GM19372 (cell line): ENCODE measurements around the gene UBP1.

Experiments used
- ATAC-seq: cut with Tn5 transposase; IDR thresholded peaks from one replicate; pipeline ENCODE4 v1.9.1; 2021; ENCODE audit warnings: mild to moderate bottlenecking, low read depth, moderate library complexity; ENCODE audit not compliant: unreplicated experiment

UBP1 gene

DNA sequence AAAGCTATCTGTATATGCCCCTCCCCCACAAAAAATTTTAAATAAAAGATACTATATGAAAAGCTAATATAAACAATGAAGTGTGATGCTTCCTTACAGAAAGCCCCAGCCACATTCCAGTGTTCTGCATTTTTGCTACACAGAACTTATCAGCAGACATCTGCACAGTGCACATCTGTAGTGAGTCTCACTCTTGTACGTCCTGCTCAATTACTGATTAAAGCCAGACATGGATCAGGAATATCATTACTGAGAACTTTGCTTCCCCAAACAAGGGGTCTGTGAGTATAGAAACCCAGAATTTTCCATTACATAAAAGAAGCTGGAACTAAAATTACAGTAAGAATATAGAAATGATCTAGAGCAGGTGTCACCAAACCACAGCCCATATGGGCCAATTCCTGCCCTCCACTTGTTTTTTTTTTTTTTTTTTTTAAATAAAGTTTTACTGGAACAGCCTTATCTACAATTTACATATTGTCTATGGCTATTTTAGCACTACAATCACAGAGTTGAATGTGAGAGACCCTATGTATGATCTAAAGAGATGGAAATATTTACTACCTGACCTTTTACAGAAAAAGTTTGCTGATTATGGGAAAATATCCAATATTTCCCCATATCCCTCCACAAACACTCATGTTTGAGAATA lies 45.7 kb downstream of the UBP1 start:
- no peak for ATAC-seq

DNA sequence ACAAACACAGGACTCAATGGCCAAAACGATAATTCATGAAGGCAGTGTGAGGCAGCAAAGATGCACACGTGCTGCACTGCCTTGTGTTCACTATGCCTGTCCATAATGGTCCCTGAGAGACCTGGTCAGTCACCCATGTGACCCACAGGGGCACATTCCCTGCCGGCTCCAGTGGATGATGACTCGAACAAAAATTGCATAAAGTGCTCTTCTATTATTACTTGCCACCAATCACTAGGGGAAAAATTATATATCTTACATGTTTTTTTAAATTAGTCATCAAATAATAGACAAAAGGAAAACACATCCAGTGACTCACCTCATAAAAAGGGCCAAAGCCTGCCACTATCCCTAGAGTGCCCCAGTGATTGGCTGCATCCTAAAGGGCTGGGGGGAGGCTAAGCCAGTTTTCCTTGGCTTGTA lies 47.5 kb downstream of the UBP1 start:
- ATAC-seq = no peak

DNA sequence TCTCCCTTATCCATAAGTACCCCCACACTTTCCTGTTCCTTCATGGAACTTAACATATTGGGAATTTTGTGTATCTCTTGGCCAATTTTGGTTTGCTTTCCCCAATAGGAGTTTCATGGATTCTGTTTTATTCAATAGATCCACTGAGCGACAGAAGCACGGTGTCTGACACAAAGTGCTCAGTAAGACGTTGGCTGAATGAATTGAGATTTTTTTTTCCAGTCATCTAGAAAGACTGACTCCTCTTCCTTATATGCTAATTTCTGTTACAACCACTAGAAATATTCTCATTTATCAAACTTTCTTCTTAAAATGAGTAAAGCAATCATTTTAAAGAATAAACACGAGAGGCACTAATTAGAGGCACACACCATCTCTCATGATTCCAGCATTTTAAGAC lies 48.1 kb downstream of the UBP1 start:
- ATAC-seq = no peak

DNA sequence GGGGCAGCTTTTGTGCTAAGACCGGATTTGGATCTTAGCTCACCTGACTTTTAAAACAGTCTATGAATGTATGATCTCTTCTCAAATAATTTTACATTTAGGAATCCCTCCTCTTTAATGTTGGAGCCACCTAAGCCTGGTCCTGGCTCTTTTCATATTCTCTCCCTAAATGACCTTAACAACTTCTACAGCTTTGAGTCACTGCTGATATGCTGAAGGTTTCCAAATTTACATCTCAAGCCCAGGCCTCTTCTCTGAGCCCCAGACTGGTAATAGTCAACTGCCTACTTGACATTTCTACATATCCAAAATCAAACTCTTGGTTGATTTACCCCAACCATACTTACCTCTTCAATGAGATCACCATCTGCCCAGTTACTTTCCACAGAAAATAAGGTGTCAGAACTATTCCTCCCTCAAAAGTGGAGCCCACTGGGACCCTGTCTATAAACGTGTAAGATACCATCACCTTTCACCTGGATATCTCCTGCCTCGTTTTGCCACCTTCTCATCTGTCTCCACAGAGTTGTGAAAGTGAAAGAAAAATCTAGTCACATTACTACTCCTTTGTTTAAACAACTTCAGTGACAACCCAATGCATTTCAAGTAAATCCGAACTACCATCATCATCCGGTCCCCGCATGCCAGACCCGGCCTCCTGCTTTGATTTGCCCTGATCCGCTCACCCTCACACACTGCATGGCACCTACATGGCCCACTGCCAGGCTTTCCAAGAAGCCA lies 48.8 kb downstream of the UBP1 start:
- no peak for ATAC-seq

DNA sequence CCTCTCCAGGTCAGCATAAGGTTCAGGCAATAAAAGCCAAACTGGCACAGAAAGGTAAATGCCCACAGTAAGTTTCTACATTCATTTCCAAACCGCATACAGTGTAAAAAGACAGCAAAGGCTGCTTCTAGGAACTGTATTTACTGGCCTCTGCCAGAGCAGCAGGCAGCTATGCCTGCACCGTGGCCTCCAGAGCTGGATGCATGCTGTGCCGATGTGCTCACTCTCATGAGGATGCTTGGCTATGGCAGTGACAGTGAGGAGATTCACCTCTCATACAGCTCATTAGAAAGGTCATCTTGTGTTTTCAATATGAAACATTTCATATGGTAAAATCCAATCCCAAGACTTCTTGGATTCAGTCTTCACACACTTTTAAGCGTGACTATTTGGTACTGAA lies 50.3 kb downstream of the UBP1 start:
- no peak for ATAC-seq

DNA sequence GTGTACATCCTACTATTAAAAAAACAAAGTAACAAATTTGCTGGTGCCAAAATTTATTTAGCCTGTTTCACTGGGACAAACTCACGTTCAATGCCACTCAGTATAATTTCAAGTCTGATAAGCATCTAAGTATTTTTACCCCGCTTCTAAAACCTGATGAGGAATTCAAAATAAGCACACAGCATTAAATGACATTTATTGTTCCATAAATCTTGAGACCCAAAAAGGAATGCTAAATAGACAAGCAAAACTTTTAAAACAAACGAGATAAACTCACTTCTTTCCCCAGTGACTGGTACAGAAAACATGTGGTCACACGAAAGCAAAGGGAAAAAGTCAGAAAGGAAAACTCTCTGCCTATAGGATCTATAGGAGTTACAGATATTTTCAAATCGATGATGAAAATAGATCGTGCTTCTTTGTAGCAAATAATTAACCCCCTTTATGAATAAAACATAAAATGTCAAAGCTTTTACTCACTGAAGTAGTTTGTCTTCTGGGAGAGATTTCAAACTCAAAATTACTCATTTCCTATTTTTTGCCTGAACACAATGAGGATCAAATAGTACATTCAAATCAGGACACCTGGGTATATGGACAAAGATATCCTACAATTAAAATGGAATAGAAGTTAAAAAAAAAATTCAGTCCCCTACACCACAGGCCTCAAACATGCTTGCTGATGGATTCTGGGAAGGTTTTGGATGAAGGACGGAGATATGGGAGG lies 51.7 kb downstream of the UBP1 start:
- no peak for ATAC-seq

DNA sequence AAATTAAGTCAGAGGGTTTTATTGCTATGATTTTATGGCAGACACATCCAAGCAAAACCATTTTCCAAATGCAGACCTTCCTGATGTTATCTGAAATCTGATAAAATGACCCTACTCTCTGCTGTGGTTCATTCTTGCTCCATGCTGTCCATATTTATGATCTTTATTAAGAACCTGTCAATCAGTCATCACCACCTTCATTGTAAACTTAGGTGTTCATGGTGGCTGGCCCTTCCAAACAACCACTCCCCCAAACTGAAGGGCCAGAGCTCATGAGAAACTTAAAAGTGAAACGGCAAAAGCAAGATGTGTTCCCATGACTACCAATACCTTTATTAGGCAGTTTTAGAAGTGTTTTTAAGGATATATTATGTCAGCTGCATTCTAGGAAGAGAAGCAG lies 53.6 kb downstream of the UBP1 start:
- no peak for ATAC-seq

DNA sequence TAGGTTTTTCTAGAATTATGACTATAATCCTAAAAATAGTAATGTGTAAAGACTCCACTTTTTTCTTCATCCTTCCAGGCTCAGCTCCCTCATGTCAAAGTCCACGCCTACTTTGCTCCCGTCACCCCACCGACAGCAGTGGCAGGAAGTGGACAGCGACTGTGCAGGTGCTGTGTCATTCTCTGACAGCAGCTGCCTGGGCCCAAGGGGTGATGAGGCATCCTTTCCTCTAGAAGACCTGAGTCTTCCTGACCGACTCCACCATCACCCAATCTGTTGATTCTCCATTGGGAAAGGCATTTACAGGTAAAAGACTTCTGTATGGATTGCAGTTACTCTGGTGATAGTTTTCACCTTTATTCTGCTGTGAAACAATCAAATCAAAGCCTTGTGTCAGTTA lies 54.8 kb downstream of the UBP1 start:
- ATAC-seq = no peak

DNA sequence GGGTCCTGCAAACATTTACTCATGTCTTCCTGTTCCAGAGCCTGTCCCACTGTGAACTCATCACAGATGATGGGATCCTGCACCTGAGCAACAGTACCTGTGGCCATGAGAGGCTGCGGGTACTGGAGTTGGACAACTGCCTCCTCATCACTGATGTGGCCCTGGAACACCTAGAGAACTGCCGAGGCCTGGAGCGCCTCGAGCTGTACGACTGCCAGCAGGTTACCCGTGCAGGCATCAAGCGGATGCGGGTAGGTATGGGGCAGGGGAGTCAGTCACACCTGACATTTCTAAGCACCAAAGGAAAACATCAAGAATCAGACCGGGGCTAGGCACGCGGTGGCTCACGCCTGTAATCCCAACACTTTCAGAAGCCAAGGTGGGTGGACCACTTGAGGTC lies 56.3 kb downstream of the UBP1 start:
- no peak for ATAC-seq

DNA sequence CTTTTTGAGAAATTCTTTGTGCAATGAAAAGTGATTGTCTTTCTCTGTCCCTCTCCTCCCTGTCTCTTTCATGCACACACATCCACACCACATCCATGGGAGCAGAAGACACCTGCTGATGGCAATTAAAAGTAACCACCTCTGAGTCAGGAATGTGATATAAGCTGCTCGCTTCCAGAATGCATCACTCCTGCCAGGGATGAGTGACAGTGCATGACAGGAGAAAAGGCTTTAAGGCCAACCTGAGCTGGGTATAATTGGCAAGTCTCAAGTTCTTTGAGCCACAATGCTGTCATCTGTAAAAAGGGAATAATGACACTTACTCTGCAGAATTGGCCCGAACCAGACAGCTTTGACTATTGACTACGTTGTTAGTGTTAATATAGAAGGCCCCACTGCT lies 59.6 kb downstream of the UBP1 start:
- no peak for ATAC-seq

DNA sequence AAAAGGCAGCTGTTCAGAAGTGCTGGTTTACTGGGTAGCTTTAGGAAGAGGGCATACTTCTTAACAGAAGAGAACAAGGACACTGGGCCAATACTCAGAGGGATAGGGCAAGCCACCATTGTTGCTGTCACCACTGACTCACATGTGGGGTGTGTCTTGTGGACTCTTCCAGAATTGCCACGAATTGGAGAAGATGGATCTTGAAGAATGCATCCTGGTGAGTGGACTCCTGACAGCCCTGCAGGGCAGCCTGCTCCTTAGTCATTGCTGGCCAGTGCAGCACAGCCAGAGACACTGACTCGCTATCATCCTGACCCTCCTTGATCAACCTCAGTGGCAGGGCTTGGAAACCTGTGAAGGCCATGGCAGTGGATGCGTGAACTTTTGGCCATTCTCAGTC lies 62.3 kb downstream of the UBP1 start:
- ATAC-seq = no peak

DNA sequence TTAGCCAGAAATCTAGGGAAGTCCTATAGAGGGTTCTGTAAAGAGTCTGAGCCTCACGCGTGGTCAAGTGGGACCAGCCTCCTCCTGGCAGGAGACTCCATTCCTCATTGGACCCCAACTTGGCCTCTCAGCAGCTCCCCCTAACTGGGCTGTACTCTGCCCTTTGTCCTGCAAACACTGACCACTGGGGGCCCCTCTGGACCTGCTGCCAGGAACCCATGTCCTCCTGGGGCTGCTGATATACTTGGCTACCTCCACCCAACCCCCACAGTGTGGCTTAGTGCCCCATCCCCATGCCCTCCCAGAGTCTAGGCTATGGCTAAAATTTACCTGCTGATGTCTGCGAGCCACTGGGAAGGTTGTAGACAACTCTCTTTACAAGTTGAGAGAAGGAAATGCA lies 62.7 kb downstream of the UBP1 start:
- no peak for ATAC-seq

DNA sequence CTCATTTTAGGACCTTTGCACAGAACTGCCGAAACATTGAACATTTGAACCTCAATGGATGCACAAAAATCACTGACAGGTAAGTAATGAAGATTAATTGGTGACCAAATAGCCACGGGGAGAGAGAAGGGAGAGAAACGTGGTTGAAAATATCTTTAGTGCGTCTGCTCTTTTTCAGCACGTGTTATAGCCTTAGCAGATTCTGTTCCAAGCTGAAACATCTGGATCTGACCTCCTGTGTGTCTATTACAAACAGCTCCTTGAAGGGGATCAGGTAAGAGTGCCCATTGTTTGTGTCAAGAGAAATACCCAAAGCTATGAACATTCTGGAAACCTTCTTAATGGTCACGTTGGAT lies 67.1 kb downstream of the UBP1 start:
- no peak for ATAC-seq

DNA sequence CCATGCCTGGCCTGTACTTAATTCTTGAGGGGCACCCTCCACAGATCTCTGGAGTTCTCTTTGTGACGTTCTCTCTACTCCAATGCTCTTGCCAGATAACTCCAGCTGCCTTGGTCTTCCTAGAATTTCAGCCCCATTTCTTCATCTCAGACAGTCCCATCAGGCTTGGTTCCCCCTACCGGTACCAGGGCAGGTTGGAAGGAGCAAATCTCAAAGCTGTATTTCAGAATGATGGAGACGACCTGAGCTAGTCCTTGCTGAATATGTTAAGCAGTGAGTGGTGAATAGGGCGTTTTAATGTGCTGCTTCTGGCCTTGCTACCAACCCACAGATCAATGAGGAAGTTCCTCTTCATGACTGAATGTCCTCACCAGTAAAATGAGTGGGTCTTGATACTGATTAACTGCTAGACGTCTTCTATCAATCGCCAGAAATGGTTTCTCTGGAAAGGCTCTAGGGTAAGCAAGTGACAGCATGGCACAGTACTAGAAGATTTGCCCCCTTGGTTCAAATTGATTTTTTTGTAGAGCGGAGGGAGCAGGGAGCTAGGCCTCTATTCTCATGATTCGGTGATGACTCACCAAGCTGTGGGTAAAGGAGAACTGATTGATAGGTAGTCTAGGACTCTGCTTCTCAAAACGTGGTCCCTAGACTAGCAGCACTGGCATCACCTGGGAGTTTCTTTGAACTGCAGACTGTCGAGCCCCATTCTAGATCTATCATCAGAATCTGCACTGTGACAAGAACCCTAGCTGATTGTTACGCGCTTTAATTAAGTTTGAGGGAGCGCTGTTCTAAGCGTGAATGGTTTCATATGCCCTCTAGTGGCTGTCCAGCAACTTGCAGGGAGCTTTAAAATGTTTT lies 67.8 kb downstream of the UBP1 start:
- no peak for ATAC-seq

DNA sequence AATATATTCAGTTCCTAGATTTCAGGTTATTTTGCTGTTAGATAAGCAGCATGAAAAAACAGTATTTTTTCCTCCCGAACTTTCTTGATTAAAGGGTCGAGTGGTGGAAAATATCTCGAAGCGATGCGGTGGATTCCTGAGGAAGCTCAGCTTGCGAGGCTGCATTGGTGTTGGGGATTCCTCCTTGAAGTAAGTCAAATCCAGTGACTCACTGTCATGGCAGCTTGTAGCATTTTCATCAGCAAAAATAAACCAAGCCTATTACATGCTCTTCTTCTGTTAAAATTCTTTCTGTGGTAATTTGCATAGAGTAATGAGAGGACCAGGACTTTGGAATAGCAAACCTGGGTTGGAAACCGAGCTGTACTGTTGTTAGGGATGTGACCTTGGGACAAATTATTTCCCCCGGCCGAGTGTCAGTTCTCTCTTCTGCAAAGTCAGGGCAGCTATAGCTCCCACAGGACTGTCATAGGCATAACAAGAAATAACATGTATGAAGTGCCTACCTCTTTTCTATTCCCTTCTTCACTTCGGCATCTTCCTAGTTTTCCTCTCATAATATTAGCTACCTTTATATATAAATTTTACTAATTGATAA lies 75.6 kb downstream of the UBP1 start:
- ATAC-seq = no peak

DNA sequence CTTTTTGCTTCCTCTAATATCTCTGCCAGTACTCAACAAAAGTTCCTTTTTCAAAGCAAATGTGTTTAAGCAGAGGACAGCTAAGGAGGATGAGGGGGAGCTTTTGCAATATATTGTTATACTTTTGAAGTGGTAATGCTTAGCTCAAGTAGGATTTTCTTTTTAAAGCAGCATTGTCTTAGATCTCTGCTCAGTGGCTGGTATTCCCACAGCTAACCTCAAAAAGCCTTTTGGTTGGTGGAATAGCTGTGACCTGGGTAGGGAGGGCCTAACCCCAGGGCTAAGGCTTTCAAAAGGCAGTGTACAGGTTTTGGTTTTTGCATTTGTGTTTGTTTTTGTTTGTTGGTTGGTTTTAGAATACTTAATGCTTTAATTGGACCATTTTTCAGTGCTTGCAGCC lies 76.1 kb downstream of the UBP1 start:
- ATAC-seq = no peak

DNA sequence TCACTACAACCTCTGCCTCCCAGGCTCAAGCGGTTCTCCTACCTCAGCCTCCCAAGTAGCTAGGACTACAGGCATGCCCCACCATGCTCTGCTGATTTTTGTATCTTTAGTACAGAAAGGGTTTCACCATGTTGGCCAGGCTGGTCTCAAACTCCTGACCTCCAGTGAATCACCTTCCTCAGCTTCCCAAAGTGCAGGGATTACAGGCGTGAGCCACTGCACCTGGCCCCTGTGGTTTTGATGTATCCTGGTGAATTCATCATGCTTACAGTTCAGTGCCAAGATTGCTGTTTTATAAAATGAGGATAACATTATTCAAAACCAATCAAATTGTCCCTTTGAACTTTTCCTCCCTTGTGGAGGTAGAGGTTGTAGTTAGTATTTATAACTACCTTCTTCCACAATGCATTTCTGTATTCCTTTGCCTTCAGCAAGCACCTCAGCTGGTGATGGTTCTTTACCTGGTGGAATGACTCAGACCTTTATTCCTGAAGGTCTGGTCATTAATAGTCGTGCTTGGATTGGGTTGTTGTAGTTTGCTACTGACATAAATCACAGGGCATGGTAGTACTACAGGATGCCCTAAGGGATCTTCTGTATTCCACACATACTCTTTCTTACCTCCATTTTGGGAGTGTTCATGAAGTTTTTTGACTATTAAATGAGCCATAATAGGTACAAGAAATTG lies 76.9 kb downstream of the UBP1 start:
- no peak for ATAC-seq

DNA sequence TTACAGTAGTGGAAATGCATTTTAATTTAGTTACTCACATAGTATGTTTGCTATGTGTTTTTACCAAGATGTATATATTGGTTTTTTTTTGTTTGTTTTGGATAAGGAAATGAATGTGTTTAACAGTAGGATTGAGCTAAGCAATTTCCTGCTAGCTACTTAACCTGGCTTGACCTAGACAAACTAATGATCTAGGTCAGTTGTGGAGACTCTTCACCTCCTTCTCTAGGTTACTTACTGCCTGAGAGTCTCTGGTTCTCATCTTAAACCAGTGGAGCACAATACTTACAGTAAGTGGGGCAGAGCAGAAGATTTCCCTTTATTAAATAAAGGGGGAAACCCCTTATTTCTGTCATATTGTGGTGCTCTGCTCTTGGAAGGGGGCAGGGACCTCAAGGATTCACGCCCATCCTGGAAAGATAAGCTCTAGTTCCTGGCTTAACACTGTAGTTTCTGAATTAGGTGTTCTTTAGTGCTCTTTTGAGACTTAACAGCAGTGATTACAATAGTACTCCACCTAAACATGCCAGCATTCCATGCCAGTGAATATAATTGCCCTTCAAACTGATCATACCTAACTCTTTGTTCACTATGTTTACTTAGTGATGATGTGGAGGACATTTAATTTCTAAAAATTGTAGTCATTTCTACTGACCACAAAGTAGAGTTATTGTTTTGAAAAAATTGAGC lies 79.9 kb downstream of the UBP1 start:
- no peak for ATAC-seq

DNA sequence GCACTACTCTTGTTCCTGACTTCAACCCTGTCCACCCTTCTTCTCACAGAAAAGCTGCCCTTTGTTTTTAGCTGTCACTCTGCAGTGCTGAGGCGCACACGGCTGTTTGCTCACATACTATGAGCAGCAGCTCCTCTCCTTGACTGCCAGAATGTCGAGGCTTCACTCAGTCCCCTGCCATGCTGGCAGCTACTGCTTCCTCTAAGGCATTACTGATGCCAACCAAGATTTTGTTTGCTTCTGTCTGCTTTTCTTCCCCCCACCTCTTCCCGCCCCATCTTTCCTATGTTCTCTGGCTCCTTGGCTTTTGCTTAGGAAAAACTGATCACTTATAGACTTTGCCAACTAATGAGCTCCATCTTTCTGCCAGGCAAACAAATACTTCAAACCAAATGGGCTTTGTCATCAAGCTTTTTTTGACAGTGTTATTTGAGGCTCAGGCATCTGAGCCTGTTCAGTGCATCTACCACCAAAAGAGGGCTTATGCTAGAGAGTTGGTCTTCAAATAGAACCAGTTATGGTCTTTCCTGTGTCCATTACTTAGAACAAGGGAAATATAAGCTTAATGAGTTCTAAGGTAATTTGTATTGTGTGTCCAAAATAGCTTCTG lies 81.9 kb downstream of the UBP1 start:
- no peak for ATAC-seq
